ENCODE results near the gene DCK.

The DCK gene

GRCh38 chr4:70954032-70954431 is 39.4 kb upstream of the DCK start:
- TF ChIP-seq CTCF (IDR thresholded peaks at IDR 0.05; ENCODE audit: insufficient read depth, low read length, poor library complexity, severe bottlenecking) = no peak
- no peaks in the 10 kb centered on the region for H3K27me3 ChIP-seq (replicated peaks; ENCODE audit: control insufficient read depth, insufficient read depth, low read length)
- H3K4me3 ChIP-seq (replicated peaks; ENCODE audit: low read depth, low read length) = no peak overlapping the region
- no peak for DNase-seq (ENCODE audit: extremely low read depth, insufficient read length)
- H3K36me3 ChIP-seq (ENCODE audit: control insufficient read depth, insufficient read depth, low read length) = no peaks in the 10 kb centered on the region

- no peak for TF ChIP-seq CTCF (IDR thresholded peaks at IDR 0.05; ENCODE audit: insufficient read depth, low read length, poor library complexity, severe bottlenecking)
- no peak for DNase-seq (ENCODE audit: extremely low read depth, insufficient read length)
- Histone ChIP-seq H3K4me3 (replicated peaks; ENCODE audit: low read depth, low read length) (no peak overlapping the region), H3K36me3 (ENCODE audit: control insufficient read depth, insufficient read depth, low read length) (no peaks in the 10 kb centered on the region), H3K27me3 (replicated peaks; ENCODE audit: control insufficient read depth, insufficient read depth, low read length) (no peaks in the 10 kb centered on the region)
These were observed 36.8 kb upstream of the DCK start for GRCh38 chr4:70956549-70957210.

GRCh38 chr4:70958681-70959080 is 34.8 kb upstream of the DCK start:
- Histone ChIP-seq H3K27me3 (replicated peaks; ENCODE audit: control insufficient read depth, insufficient read depth, low read length) (no peaks in the 10 kb centered on the region), H3K4me3 (replicated peaks; ENCODE audit: low read depth, low read length) (no peak overlapping the region), H3K36me3 (ENCODE audit: control insufficient read depth, insufficient read depth, low read length) (no peaks in the 10 kb centered on the region)
- DNase-seq (ENCODE audit: extremely low read depth, insufficient read length) = no peak
- TF ChIP-seq CTCF (IDR thresholded peaks at IDR 0.05; ENCODE audit: insufficient read depth, low read length, poor library complexity, severe bottlenecking) = no peak

- Histone ChIP-seq H3K4me3 (replicated peaks; ENCODE audit: low read depth, low read length) (no peak overlapping the region), H3K36me3 (ENCODE audit: control insufficient read depth, insufficient read depth, low read length) (no peaks in the 10 kb centered on the region), H3K27me3 (replicated peaks; ENCODE audit: control insufficient read depth, insufficient read depth, low read length) (no peaks in the 10 kb centered on the region)
- TF ChIP-seq CTCF (IDR thresholded peaks at IDR 0.05; ENCODE audit: insufficient read depth, low read length, poor library complexity, severe bottlenecking) = no peak
- DNase-seq (ENCODE audit: extremely low read depth, insufficient read length) = no peak
These were observed 24.4 kb upstream of the DCK start for GRCh38 chr4:70969076-70969475.

- no peak for DNase-seq (ENCODE audit: extremely low read depth, insufficient read length)
- Histone ChIP-seq H3K4me3 (replicated peaks; ENCODE audit: low read depth, low read length) (no peak overlapping the region), H3K27me3 (replicated peaks; ENCODE audit: control insufficient read depth, insufficient read depth, low read length) (no peaks in the 10 kb centered on the region), H3K36me3 (ENCODE audit: control insufficient read depth, insufficient read depth, low read length) (no peaks in the 10 kb centered on the region)
- TF ChIP-seq CTCF (IDR thresholded peaks at IDR 0.05; ENCODE audit: insufficient read depth, low read length, poor library complexity, severe bottlenecking) = no peak
These were observed 17.2 kb upstream of the DCK start for GRCh38 chr4:70976252-70976651.

All from GM06990 (cell line).